ENCODE data around the gene TSSK6. TPM values are rescaled to one million over a fixed set of nuclear protein-coding genes. Genes with fewer than 3 reads are reported as not detected.

Gene TSSK6
- total RNA-seq, 2 donors from 2014 or later = 0.46 to 1.00 TPM

DNA sequence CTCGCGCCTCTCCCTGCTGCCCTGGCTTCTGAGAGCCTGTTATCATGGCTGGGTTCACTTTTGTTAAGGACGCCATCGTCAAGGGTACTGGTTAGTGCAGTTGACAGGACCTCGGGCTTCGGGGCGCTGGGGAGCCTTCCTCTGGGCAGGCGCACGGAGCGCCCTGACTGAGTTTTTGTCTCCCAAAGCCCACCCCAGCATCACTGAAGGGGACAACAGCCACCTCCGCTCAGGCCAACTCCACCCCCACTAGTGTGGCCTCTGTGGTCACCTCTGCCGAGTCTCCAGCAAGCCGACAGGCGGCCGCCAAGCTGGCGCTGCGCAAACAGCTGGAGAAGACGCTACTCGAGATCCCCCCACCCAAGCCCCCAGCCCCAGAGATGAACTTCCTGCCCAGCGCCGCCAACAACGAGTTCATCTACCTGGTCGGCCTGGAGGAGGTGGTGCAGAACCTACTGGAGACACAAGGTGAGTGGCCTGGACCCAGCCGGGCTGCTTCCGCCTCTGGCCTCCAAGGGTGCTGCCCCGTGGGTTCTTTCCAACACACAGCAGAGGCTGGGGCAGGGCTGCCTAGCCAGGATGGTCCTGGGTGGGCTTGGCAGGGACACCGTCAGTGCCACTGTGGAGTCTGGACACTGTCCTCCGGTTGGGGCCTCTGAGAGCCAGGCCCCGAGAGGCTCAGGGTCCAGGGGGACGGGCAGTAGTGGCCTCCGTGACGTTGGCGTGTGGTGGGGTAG lies 16.9 kb downstream of the TSSK6 start:
- DNase-seq (ENCODE audit: low spot score) = no peak
- intact Hi-C loops (cut with DNase I) = no loop called here

DNA sequence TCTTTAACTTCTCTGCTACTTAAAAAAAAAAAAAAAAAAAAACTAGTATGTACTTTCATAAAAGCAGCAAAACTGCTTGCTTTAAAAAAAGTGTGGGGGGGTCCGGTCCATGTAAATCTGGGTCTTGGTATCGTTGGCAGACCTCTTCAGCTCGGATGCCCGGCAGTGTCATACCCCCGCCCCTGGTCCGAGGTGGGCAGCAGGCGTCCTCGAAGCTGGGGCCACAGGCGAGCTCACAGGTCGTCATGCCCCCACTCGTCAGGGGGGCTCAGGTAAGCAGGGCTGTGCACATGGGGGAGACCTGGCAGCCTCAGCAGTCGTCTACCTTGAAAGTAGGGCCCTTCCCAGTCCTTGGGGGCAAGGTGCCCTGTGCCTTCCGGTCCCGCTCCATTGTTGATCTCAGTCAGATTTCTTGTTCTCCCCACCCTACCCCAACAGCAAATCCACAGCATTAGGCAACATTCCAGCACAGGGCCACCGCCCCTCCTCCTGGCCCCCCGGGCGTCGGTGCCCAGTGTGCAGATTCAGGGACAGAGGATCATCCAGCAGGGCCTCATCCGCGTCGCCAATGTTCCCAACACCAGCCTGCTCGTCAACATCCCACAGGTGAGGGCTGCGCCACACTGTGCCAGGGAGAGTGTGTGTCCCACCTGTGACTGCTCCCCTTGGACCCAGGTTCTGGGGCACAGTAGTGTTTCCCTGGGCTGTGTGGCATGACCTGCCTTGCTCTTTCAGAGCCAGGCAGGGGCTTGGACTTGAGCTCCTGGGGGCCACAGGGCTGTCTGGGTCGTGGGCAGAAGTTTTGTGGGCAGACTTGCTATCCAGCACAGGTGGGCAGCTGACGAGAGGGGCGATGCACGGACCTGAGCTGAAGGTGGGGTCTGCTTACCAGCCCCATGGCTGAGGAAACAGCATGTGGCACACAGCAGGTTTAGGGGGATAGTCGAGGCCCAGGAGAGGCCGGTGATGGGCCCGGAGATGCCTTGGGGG lies 19.4 kb downstream of the TSSK6 start:
- intact Hi-C loops (cut with DNase I) = no loop called here
- DNase-seq (ENCODE audit: low spot score) = no peak

DNA sequence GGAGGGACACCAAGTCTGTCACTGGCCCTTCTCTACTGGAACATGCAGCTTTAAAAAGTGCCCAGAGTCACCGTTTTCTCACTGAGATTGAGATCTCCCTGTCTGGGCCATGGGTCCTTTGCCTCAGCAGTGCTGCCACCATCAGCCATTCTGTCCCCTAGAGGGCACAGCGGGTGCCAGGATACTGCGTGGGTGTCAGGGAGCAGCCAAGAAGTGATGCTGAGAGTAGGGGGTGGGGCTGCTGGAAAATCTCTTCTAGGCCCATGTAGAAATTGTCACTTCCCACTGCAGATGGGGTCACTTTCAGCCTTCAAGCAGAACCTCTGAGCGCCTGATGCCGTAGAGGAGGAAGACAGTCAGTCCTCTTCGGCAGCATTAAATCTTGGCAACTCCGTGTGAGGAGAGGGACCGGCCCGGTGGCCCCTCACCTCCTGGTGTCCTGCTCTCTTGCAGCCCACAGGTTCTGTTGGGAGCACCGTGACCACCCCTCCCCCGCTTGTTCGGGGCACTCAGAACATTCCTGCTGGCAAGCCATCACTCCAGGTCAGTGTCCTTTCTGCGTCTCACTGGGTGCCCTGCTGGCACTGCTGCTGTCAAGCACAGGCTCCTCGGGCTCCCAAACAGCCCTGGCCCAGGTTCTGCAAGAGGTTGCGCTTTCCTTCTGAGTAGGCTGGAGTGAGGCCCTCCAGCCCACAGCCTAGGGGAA lies 21.4 kb downstream of the TSSK6 start:
- intact Hi-C loops (cut with DNase I) = loop anchor here (5.0 kb wide), 1 partner anchor 127 kb away; no protein-coding TSS in a partner anchor
- no peak for DNase-seq (ENCODE audit: low spot score)

DNA sequence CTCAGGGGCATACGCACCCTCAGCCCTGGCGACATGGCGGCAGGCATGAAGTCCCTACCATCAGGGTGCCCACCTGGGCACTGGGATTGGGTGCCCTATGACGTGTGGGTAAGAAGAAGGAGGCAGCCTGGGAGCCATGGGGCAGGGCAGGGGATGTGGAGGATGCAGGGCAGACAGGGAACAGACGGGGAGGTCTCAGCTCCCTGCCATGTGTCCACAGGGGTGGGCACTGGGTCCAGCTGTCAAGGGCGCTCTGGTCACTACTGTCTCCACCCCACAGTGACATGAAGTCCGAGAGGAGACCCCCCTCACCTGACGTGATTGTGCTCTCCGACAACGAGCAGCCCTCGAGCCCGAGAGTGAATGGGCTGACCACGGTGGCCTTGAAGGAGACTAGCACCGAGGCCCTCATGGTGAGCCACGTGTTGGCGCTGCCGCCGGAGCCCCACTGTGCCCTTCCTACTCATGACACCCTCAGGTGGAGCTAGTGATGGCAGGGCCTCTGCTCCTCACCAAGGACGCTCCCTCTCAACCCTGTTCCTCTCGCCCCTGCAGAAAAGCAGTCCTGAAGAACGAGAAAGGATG lies 23.2 kb downstream of the TSSK6 start:
- no peak for DNase-seq (ENCODE audit: low spot score)
- intact Hi-C loops (cut with DNase I) = loop anchor here (5.0 kb wide), 1 partner anchor 125 kb away; no protein-coding TSS in a partner anchor

DNA sequence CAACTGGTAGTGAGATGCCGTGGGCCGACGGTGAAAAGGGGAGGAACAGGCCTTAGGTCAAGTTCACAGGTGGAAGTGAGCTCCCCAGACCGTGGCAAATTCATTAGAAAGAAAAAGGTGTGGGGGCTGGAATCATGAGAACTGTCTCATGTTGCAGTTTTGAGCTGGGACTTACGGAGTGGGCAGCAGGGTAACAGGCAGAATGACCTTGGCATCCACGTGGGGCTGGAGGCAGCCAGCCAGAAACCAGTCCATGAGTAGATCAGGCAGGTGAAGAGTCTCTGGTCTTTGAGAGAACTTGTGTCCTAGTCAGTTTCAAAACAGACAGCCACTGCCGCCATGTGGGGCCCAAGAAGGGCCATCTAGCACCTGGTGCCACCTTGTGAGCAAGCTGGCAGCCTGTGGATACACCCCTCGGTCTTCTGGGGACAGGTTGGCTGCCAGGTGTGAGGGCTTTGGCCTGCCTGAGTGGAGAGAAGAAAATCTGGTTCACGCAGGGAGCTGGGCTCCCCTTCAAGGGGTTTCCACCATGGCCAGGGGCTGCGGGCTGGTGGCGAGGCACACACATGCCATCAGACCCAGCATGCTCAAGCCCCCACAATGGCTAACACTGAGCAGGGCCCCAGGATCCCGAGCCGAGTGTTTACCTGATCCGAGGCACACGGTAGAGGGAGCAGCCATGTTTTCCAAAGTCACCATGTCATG lies 23.9 kb downstream of the TSSK6 start:
- no peak for DNase-seq (ENCODE audit: low spot score)
- intact Hi-C loops (cut with DNase I) = loop anchor here (5.0 kb wide), 1 partner anchor 124 kb away; no protein-coding TSS in a partner anchor

DNA sequence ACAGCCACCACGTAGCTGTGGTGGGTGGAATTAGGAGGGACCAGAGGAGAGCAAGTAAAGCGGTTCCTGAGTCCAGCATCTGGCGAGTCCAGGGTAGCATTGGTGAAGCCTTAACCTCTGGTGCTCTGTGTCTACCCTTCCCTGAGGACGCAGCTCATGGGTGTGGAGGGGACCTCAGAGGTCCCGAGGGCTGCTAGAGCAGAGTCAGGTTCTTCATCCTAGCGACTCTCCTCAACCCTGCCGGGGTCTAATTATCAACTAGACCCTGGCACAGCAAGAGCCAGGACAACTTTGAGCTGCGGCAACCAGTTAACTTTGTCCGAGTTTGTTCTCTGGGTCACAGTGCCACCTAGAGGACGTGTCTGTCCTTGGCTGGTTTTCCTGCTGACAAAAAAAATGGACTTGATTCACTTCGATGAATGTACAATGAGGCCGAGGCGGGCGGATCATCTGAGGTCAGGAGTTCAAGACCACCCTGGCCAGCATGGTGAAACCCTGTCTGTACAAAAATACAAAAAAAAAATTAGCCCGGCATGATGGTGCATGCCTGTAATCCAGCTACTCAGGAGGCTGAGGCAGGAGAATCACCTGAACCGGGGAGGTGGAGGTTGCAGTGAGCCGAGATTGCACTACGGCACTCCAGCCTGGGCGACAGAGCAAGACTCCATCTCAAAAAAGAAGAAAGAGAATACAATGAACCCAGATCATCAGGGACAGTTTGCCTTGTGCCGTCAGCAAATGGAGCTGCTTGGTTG lies 25.0 kb downstream of the TSSK6 start:
- DNase-seq (ENCODE audit: low spot score) = peak; percentile 91
- intact Hi-C loops (cut with DNase I) = loop anchor here (5.0 kb wide), 1 partner anchor 123 kb away; no protein-coding TSS in a partner anchor

DNA sequence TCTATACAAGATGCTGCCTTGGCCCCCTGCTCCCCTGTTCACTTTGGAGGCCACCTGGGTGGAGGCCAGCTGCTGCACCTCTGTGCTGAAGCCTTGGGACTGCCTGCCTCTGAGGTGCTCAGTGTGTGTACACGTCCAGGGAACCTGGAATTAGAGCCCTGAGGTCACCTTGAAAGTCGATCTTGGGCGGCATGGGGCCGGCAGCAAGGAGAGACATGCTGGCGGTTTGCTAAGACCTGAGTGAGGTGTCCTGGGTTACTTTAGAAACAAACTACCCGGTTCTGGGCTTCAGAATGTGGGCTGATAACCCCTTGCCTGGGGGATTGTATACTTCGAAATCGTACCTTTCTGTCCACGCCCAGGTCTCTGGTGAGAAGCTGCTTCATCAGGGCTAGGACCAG lies 25.5 kb downstream of the TSSK6 start:
- DNase-seq (ENCODE audit: low spot score) = no peak
- intact Hi-C loops (cut with DNase I) = loop anchor here (5.0 kb wide), 2 partner anchors 108 to 123 kb away; no protein-coding TSS in a partner anchor

DNA sequence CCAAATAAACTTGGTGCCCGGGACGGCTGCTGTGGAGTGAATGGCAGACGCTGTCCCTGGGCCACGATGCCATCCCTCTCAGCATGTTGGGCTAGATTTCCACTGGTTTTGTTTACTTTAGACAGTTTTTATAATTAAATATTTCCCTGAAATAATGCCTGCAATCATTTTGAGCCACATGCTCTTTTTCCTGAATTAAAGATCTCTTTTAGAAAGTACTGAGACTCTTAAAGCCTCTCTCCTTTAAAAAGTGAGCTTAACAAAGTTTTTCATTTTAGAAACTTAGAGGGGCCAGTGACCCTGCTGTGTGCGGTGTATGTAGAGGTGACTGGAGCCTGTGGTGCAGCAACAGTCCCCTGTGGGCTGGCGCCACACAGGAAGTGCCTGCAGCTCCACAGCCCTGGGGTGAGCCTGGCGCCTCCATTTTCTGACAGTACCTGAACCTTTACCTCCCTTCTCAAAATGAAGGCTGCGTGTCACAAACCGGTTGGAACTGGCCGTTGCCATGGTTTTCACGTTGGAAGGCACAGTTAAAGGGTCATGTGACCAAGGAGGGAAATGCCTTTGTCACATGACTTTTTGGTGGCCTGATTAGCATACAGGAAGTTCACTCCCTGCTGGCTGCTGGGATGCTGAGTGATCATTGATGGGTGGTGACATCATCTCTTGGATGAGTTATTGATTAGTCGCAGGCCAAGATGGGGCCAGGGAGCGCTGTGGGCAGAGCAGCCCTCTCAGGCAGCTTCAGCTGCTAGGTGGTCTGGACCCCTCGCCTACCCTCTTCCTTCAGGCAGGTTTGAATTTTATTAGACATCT lies 26.3 kb downstream of the TSSK6 start:
- intact Hi-C loops (cut with DNase I) = loop anchor here in 1 of 2 donors (5.0 kb wide), 1 partner anchor 107 kb away; no protein-coding TSS in a partner anchor
- peak; percentile 96 for DNase-seq (ENCODE audit: low spot score)

DNA sequence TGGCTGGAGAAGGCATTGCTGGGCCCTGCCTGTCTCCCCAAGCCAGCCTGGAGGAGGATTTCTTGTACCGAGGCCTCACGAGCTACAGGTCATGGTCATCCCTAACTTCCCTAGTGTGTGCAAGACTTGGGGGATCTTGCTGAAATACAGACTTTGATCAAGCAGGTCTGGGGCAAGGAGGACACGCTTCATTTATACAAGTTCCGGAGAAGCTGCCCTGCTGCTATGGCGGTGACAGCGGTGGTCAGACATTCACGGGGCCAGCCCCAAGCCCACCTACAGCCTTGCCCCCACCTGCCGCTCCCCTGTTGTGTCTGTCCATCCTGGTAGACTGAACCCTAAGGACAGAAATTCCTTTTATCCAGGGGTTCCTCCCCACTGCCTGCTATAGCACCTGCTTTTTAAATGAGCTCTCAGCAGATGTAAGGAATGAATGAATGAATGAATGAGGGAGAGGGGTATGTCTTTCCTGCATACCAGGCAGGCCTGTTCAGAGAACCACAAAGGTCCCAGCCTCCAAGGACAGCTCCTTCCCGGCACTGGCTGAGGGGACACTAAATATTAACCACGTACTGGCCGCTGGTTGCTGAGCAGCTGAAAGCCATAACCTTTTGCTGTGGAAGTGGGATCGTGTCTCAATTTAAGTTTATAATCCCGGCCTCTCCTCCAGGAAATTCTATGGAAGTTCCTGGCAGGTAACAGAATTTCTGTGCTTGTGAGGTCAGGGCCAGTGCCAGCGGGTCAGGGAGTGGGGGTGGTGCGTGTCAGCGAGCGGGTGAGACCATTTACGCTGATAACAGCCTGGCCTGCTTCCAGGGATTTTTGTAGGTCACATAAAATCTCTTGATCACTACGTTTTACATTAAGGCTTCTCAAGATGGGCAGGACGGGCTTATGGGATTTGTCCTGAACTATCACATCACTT lies 27.1 kb downstream of the TSSK6 start:
- DNase-seq (ENCODE audit: low spot score) = no peak
- intact Hi-C loops (cut with DNase I) = loop anchor here in 1 of 2 donors (5.0 kb wide), 1 partner anchor 106 kb away; no protein-coding TSS in a partner anchor

DNA sequence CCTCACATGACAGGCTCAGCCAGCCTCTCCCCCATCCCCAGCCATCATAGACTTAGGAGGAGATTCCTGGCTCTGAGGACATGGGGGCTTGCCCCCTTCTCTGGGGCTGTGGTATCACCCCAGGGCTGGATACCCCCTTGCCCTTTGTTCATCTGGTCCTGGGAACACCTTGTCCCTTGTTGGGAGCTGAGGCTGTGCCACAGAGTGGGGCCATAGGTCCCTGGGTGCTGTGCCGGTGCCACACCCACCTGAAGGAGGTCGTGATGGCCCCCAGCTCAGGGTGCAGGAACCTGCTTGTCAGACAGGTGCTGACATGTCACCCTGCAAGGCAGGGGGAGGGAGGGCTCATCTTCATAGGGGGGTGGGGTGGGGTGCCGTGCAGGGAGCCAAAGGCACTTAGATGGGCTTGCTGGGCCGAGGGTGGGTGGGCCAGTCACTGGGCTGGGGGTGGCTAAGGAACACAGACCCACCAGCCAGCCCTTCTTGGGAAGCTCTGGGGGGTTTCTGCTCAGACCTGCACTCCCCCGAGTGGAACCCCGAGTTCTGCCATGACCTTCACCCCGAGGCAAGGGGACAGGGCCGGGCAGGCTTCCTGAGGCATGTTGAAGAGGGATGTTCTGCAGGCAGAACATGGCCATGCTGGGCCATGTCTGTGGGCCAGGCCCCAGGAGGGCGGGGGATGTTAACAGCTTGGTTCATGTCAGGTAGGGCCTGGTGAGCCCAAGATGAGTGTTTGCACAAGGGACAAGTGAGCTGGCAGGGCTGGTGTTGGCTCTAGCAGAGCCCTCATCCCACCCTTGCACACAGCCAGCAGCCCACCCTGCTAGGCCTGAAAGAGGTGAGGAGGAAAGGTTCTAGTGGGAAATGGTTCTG lies 28.0 kb downstream of the TSSK6 start:
- DNase-seq (ENCODE audit: low spot score) = no peak
- intact Hi-C loops (cut with DNase I) = loop anchor here in 1 of 2 donors (5.0 kb wide), 1 partner anchor 105 kb away; no protein-coding TSS in a partner anchor

DNA sequence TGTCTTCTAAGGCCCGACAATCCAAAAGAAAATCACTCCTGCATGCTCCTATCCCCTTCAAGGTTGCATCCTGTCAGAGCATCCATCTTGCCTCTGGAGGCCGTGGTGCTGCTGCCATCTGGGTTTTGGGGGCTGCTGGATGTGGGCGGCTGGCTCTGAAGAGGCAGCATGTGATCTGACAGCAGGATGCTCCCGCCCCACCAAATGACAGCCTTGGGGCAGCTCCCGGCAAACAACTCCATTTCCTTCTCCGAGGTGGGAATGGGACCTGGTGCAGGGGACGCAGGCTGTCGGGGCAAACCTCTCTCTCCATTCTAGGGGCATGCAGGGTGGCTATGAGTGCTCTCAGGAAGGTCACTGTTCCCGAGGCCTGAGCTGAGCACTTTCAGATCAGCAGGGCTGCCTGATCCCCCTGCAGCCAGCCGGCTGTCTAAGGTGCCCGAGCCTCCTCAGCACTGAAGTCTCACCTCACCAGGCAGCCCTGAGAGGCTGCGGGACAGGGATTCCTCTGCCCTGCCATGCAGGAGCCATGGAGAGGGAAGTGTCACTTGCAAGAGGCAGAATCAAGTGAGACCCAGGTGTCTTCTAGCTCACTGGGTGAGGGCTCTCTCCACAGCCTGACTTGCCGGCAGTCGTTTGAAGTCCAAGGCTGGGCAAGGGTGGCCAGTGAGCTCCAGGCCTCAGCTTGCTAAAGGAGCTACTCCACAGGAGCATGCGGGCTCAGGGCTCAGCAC lies 28.8 kb downstream of the TSSK6 start:
- intact Hi-C loops (cut with DNase I) = loop anchor here in 1 of 2 donors (5.0 kb wide), 1 partner anchor 104 kb away; no protein-coding TSS in a partner anchor
- no peak for DNase-seq (ENCODE audit: low spot score)

DNA sequence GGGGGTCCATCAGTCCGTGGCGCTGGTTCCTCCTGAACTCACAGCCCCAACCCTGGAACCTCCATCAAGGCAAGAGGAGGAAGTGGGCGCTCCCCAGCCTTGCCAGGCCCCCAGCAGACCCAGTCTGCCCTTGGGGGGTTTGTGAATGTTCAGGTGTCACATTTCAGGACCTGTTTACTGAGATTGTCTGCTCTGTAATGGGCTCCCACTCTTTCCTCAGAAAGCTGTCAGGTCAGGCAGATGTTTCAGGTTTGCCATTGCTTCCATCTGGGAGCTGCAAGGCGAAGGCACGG lies 29.4 kb downstream of the TSSK6 start:
- DNase-seq (ENCODE audit: low spot score) = no peak
- intact Hi-C loops (cut with DNase I) = loop anchor here in 1 of 2 donors (5.0 kb wide), 1 partner anchor 104 kb away; no protein-coding TSS in a partner anchor

DNA sequence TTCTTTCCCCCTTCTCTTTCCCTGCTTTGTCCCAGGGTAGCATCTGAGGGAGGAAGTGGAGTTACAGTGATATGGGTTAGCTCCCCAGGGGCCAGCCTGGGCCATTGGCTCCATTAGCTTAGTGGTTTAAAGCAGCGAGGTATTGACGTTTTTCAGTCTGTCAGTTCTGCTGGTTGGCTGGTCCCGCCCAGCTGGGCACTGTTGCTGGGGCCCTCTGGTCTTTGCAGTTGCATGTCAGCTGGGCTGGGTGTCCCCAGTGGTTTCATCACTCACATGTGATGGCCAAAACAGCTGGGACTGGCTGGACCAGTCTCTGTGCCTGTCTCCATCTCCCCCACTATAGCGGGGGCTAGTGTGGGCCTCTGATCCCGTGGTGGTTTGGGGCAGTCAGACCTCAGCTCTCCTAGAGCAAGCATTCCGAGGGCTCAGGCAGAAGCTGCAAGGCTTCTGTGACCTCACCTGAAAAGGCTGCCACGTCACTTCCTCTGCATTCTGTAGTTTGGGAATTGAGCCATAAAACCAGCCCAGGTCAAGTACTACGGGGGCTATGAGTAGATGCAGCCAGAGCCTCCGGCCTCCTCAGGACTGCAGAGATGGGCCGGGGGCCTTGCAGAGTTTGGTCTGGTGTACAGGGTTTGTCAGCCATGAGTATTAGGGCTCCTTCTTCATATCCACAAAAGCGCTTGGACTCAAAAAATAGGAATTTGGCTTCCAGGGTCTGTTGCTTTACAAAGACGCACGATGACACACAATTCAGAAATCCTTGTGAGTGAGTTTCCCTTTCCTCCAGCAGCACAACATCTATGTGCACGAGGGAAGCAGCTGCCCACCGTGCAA lies 30.0 kb downstream of the TSSK6 start:
- DNase-seq (ENCODE audit: low spot score) = no peak
- intact Hi-C loops (cut with DNase I) = loop anchor here in 1 of 2 donors (5.0 kb wide), 1 partner anchor 103 kb away; no protein-coding TSS in a partner anchor
